Measurements from ENCODE around the gene L3HYPDH. TPM values are rescaled to one million over a fixed set of nuclear protein-coding genes. Genes with fewer than 3 reads are reported as not detected.

Gene L3HYPDH
- total and polyA plus RNA-seq, 2 donors (not counting 3 experiments of a cell fraction or from before 2014, with no cell fraction given): 26.2 to 30.2 TPM

DNA sequence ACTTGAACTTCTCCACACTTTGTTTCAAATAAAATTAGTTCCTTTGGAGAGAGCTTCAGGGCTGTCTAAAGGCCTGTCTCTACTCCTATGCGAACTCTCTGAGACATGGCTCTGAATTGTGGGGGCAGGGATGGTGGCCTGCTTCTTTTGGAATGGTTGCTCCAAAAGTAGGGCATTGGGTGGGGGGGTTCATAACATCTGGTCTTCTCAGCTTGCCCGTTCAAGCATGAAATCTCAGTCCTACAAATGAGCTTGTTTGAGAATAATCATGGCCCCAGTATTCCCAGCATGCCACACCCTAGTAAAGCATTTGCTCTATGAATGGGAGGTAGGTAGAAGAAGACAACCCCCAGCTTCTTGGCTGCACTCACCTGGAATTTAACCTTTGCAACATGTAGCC, 25.7 kb downstream of the L3HYPDH start:
- TF ChIP-seq GATA2 (IDR thresholded peaks at IDR 0.05; ENCODE audit: insufficient read depth, insufficient read length, low read depth, low read length): no peak
- no peak for TF ChIP-seq POLR2AphosphoS5 (IDR thresholded peaks at IDR 0.05; ENCODE audit: insufficient read depth, low read depth, low read length)
- TF ChIP-seq EZH2 (IDR thresholded peaks at IDR 0.05; ENCODE audit: borderline replicate concordance, low read depth, low read length, severe bottlenecking): no peak
- TF ChIP-seq, protein P1, sequence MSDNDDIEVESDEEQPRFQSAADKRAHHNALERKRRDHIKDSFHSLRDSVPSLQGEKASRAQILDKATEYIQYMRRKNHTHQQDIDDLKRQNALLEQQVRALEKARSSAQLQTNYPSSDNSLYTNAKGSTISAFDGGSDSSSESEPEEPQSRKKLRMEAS (IDR thresholded peaks at IDR 0.05; ENCODE audit: insufficient read depth, insufficient read length): no peak
- TF ChIP-seq POLR2A (IDR thresholded peaks at IDR 0.05; ENCODE audit: low read depth, low read length): no peak
- Histone ChIP-seq H4K20me1 (replicated peaks; ENCODE audit: control insufficient read depth, extremely low read depth, insufficient read depth, low read length) (no peaks in the 10 kb centered on the region), H3K4me1 (ENCODE audit: control insufficient read depth, extremely low read depth, insufficient read depth, low read length) (peaks cover 4% of the 10 kb centered on the region), H3K79me2 (ENCODE audit: control insufficient read depth, insufficient read depth, low read length) (no peaks in the 10 kb centered on the region), H3K27ac (ENCODE audit: insufficient read depth, low read depth, low read length) (no peak overlapping the region), H3K9me1 (replicated peaks; ENCODE audit: control insufficient read depth, extremely low read depth, insufficient read depth, low read length) (no peaks in the 10 kb centered on the region), H3K9ac (replicated peaks; ENCODE audit: extremely low read depth, insufficient read depth, low read length) (no peak overlapping the region), H3K9me3 (replicated peaks; ENCODE audit: control insufficient read depth, insufficient read depth, low read length) (no peaks in the 10 kb centered on the region), H3K4me2 (ENCODE audit: insufficient read depth, low read length) (no peak overlapping the region), H3K27me3 (ENCODE audit: control insufficient read depth in 2 of 2, insufficient read depth in 2 of 2, low read length in 2 of 2) (no peaks in the 10 kb centered on the region), H3K36me3 (ENCODE audit: control insufficient read depth in 2 of 2, extremely low read depth in 1 of 2, insufficient read depth in 2 of 2, low read length in 2 of 2) (no peaks in the 10 kb centered on the region), H2AFZ (ENCODE audit: low read depth, low read length) (no peak overlapping the region), H3K4me3 (replicated peaks in 1 of 3; ENCODE audit: insufficient read depth in 1 of 3, low read depth in 1 of 3, low read length in 3 of 3) (no peak overlapping the region)
- no peak for DNase-seq (ENCODE audit: low read depth, low spot score)
- dilution Hi-C loops (cut with MboI; ENCODE audit: extremely low pct_ligation_motif_present, low sequenced_read_pairs): no loop called here
- BruUV-seq (replicated peaks): no TSS peak
- ChIA-PET CTCF (interaction anchor here (0.7 to 1.2 kb wide), 3 partner anchors 15 to 26 kb away, joined by 3 to 5 read pairs (median 3); partner anchors contain the start of genes JKAMP and L3HYPDH), POLR2A (no interaction called here)
- no peak for FAIRE-seq
- intact Hi-C loops (cut with micrococcal nuclease): no loop called here

DNA sequence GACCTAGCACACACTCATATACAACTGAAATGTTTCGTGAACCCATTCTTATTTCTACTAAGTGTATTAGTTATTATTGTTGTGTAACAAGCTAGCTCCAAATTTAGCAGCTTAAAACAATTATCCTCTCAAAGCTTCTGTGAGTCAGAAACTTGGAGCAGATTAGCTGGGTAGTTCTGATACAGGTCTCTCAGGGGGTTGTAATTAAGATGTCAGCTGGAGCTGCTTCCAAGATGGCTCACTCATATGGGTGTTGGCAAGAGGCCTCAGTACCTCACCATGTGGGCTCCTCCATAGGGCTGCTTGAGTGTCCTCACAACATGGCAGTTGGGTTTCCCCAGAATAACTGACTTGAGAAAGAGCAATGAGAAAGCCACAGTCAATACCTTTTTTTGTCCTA, 28.8 kb downstream of the L3HYPDH start:
- ChIA-PET POLR2A (no interaction called here), CTCF (no interaction called here)
- Histone ChIP-seq H3K9me3 (replicated peaks; ENCODE audit: control insufficient read depth, insufficient read depth, low read length) (no peaks in the 10 kb centered on the region), H3K27me3 (ENCODE audit: control insufficient read depth in 2 of 2, insufficient read depth in 2 of 2, low read length in 2 of 2) (no peaks in the 10 kb centered on the region), H3K9me1 (replicated peaks; ENCODE audit: control insufficient read depth, extremely low read depth, insufficient read depth, low read length) (no peaks in the 10 kb centered on the region), H3K9ac (replicated peaks; ENCODE audit: extremely low read depth, insufficient read depth, low read length) (no peak overlapping the region), H3K4me3 (replicated peaks in 1 of 3; ENCODE audit: insufficient read depth in 1 of 3, low read depth in 1 of 3, low read length in 3 of 3) (no peak overlapping the region), H3K4me1 (ENCODE audit: control insufficient read depth, extremely low read depth, insufficient read depth, low read length) (peaks cover 4% of the 10 kb centered on the region), H3K79me2 (ENCODE audit: control insufficient read depth, insufficient read depth, low read length) (no peaks in the 10 kb centered on the region), H3K4me2 (ENCODE audit: insufficient read depth, low read length) (no peak overlapping the region), H4K20me1 (replicated peaks; ENCODE audit: control insufficient read depth, extremely low read depth, insufficient read depth, low read length) (no peaks in the 10 kb centered on the region), H2AFZ (ENCODE audit: low read depth, low read length) (no peak overlapping the region), H3K36me3 (ENCODE audit: control insufficient read depth in 2 of 2, extremely low read depth in 1 of 2, insufficient read depth in 2 of 2, low read length in 2 of 2) (no peaks in the 10 kb centered on the region), H3K27ac (ENCODE audit: insufficient read depth, low read depth, low read length) (no peak overlapping the region)
- TF ChIP-seq FOS (IDR thresholded peaks at IDR 0.05; ENCODE audit: borderline replicate concordance, insufficient read depth, low read length): no peak
- no peak for DNase-seq (ENCODE audit: low read depth, low spot score)
- no peak for FAIRE-seq
- no TSS peak for BruUV-seq (replicated peaks)
- intact Hi-C loops (cut with micrococcal nuclease): no loop called here
- dilution Hi-C loops (cut with MboI; ENCODE audit: extremely low pct_ligation_motif_present, low sequenced_read_pairs): no loop called here

All from endothelial cell of umbilical vein (primary cell).